Glomerular endothelial cell (primary cell): ENCODE data around the gene SAFB2. TPM values are rescaled to one million over a fixed set of nuclear protein-coding genes. Genes with fewer than 3 reads are reported as not detected.

Experiments
- DNase-seq: peaks from one replicate; pipeline ENCODE4 v3.0.0-alpha.2; 2011; ENCODE audit warnings: low read depth, low spot score; ENCODE audit errors: extremely low read depth
- total RNA-seq: library from RNA; depleted of rRNA; stranded (reverse); fragments of >200 nt; gene quantifications from 2 replicates; pipeline ENCODE4 v1.2.3, GENCODE V29; 2015

Gene SAFB2
- total RNA-seq, 1 donor from 2014 or later: 30.9 TPM

DNA sequence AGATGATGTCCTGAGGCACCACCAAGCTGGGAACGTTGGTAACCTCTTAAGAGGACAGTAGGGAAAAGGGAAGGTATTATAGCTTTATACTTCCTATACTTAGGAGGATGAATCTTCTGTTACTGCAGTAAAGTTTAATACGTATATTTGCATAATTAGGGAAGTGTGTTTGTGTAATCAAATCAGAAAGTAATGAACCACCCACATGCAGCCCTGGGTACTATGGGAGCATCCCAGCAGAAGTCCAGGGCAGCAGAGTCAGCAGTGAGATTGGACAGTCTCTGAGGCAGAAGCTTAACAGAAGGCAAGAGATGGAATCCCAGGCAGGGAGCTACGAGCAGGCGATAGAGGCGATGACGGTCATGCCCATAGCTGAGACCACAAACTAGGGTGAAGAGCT lies 12.9 kb upstream of the SAFB2 start:
- DNase-seq: no peak

DNA sequence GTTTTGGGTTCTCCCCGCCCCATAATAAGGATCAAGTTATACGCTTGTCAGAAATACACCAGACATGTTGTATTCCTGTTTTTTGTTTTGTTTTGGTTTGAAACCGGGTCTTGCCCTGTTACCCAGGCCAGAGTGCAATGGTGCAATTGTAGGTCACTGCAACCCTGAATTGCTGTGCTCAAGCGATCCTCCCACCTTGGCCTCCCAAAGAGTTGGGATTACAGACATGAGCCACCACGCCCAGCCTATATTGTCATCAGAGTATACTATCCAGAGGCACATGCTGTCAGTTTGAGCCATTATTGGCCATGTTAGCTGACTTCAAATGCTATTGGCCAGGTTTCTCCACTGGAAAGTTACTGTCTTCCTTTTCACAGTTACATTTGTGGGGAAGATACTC lies 10.1 kb upstream of the SAFB2 start:
- DNase-seq: no peak

DNA sequence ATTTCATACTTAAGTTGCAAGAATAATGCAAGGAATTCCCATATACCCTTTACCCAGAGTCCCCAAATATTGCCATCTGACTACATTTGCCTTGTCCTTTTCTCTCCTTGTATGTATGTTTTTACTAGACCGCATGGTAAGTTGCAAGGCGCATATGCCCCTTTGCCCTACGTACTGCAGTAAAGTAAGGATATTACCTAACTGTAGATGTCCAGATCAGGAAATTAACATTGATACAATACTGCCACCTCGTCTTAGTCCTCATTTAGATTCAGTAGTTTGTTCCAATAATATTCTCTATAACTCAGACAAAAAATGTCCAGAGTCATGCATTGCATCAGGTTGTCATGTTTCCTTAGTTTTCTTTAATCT lies 9.7 kb upstream of the SAFB2 start:
- DNase-seq: no peak

DNA sequence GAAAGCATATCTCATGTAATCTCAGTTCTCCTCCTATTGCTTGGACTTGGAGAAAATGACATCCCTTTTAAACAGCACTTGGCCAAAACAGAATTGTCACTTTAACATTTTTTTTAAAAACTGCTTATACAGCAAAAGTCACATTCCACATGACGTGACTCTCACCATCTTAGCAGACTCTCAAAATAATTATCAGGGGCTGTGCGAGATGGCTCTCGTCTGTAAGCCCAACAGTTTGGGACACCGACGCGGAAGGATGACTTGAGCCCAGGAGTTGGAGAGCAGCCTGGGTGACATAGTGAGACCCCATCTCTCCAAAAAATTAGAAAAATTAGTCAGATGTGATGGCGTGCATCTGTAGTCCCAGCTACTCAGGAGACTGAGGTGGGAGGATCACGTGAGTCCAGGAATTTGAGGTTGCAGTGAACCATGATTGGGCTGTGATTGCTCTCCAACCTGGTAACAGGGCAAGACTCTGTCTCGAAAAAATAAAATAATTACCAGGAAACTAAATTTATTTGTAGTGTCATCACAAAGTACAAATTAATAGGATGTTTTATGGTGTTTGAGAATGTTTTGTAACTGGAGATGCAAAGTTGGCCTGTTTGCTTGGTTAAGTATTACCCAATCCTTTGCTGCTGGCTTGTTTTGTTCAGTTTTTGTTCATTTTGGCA lies 9.1 kb upstream of the SAFB2 start:
- no peak for DNase-seq

DNA sequence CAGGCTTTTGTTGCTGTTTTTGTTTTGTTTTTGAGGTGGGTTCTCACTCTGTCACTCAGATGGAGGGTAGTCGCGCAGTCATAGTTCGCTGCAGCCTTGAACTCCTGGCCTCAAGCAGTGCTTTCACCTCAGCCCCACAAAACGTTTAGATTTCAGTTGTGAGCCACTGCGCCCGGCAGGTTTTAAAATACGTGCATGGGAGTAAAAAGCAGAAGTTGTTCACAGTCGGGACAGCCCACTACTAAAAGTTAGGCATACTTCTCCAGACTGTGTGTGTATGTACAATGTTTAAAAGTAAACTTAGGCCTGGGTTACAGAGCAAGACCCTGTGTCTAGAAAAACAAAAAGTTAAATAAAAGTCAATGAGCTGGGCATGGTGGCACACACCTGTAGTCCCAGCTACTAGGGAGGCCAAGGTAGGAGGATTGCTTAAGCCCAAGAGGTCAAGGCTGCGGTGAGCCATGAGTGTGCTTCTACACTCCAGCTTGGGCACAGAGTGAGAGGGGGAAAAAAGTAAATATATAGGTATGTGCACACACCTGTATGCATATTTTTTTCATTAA lies 6.4 kb upstream of the SAFB2 start:
- no peak for DNase-seq

DNA sequence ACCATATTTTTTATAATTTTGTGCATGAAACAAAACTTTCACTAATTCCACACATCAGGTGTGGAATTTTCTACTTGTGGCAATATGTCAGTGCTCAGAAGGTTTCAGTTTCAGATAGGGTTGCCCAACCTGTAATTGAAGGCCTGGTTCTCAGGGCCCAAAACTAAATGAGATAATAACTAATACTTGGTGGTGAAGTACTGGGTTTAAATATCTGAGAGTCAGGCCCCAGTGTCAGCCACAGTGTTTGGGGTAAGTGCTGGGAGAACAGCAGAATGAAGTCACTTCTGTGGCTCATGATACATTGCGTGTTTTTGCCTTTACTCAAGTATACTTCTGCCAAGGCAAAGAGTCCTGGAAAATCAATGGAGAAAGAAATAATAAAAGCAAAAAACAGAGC lies 5.9 kb upstream of the SAFB2 start:
- no peak for DNase-seq

DNA sequence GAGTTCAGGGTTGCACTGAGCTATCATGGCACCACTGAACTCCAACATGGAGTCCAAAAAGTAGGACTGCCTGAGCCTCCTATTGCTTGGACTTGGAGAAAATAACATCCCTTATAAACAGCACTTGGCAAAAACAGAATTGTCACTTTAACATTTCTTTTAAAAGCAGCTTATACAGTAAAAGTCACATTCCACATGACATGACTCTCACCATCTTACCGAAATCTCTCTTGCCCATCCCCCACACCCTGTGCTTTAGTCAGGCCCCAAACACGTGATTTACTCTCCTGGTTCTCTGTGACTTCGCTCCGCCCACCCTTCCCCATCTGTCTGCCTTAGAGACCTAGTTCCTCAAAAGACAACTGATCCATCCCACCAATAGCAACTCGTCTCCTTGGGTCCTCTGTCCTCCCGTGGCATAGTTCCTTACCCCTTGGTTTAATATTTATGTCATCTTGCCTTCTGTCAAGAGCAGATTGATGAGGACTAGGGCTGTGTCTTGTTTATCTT lies 4.9 kb upstream of the SAFB2 start:
- DNase-seq: no peak

DNA sequence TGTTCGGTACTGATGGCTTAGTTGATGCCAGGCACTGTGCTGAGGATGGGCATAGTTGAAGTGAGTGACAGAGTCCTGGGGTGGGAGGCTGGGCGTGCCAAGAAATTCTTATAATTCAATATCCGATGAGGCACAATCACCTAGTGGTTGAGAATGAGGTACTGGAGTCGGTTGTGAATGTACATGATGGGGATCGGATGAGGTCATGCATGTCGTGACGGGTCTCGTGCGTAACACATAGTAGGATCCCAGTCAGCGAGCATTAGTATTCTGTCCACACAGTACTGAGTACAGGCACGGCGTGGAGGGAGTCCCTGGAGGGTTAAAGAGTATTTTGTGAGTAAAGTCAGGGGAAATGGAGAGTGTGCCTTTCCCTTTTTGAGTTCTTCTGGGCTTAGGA lies 3.1 kb upstream of the SAFB2 start:
- no peak for DNase-seq

DNA sequence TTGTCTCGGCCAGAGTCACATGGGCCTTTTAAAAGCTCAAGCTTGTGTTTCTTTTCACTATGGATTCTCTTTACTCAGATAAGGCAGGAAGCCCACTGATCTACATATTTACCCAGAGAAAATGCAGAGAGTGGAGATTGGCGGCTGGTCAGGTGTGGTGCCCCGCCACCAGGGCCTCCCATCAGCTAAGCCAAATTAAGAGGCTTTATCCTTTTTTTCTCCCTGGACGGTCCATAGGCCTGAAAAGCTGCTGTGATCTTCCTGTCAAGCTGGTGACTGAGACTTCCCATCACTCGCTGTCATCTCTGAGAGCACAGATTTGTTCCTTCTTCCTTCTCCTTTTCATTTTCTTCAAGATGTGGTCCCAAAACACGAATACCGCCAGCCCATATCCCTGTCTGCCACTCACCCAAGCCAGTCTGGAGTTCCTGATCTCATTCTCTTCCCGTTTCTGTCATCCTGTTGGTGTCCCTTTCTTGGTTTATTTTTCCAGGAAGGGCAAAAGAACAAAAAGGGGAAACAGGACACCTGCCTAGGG lies 2.2 kb upstream of the SAFB2 start:
- no peak for DNase-seq

DNA sequence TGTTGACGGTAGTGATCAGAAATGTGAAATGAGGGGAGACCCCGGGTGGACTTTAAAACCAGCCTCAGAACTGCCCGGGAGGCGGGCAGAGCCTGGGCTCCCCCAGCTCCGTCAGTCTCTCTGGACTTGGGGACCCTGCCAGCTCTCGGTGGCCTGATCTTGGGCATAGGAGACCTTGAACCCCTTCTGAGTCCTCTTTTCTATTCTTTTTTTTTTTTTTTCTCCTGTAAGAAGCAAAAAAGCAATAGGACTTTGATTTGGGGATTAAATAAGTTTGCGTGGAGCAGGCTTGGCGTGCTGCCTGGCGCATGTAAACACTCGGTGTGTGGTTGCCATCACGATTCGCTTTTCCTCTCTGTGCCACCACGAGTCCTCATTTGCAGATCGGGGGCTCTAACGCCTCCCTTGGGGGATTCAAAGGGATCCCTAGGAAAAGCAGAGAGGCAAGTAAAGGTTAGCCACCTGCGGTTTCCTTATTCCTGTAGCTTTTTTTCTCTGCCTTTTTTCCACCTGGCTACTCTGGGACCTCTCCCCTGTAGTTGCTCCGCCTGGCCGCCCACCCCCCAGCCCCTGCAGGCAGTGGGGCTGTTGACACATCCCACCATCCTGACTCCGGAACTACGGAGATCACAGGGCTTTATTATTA lies 1.6 kb upstream of the SAFB2 start:
- DNase-seq: peak; percentile 3

DNA sequence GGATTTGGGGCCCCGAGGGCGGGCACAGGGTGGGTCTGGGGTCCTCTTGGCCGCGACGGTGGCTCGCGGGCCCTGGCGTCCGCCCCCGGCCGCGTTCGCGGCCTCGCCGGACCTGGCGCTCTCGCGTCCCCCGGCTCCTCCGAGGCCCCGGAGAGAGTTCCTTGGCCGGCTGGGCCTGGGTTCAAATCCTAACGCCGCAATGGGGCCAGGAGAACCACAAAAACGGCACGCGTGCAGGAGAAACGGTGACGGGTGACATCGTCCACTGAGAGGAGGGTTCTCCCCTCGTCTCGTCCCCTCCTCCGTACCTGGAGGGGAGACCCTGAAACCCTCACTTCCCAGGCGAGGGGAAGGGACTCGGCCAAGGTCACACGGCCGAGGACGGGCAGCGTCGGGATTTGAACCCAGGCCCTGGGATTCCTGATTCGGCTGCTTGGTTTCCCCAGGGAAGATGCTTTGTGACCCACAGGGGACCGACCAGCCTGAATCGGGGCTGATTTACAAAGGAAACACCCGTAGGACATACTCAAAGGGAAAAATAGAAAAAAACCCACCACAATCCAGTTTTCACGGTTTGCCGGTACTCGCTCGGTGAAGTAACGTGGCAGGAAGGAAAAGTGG lies 931 bp upstream of the SAFB2 start:
- no peak for DNase-seq

DNA sequence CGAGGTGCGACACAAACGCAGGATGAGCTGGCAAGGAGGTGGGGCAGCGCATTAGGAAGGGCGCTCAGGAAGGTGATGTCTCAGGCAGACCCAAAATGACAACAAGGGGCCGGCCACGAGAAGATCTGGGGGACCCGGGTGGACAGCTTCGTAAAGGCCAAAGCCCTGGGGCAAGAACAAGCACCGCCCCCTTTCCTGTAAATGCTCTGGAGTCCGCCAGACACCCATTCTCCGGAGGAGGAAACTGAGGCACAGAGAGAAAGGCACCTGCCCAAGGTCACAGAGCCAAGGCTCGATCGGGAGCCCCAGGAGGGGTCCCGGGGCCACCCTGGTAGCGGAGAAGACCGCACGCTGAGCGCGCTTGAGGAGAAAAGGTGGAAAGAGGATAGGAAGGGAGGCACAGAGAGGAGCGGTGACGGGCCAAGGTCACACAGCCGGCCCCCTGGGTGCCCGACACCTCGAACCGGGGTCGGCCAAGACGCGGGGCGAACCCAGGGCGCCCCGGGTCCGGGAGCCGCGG lies 571 bp downstream of the SAFB2 start:
- no peak for DNase-seq

DNA sequence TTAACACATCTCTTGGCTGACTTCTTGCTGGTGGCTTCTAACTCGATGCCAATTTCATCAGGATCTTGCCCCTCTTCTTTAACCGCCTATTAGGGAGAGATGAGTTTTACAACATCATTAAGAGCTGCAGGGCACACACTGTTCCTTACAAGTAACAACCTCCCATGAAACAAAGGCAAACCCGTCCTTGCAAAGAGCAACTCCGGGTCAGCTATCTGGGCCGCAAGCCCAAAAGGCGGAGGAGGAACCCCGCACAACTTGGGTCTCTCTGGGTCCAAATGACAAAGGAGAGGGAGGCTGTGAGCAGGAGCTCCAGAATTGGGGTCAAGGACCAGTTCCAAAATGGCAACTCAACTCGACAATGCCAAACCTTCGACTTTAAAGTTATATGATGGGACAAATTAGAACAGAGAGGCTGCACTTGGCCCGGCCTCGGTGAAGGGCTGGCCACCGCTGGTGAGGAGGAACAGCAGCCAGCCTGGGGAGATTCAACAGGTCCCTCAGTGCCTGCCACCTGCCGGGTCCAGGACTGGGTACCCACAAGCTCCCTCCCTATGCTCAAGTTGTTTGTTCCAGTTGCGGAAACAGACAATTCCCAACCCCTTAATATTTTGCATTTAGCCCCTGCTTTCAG lies 1.1 kb downstream of the SAFB2 start:
- DNase-seq: no peak

DNA sequence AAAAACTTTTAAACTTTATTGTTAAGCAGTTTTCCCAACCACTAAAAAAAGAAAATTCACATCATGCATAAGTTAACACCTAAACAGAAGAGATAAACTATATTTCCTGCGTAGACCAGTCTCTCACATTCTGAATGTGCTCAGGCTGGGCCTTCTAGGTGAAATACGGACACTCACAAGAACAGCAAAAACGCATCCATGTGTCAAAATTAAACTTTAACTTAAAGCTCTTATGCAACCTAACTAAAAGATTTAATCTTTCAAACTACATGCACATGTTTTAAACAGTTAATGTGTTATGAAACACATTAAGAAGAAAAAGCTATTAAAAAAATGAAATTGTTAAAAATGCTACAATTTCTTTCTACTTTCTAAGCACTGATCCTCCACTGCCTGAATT lies 2.6 kb downstream of the SAFB2 start:
- no peak for DNase-seq

DNA sequence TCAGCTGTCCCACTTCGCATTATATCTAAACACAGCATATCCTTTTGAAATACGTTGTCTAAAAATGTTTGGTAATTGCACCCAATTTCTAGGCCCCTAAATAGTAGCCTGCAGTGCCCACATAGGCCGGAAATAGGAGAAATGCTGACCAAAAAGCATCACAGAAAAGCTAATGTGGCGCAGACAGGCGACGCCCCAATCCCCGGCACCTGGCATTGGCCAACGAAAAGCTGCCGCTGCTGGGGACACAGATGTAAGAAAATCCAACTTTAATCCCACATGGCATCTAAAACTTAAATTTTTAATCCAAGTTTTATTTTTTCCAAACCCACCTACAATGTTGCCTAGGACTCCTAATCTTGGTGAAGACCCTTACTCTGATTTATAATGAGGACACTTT lies 4.0 kb downstream of the SAFB2 start:
- DNase-seq: no peak

DNA sequence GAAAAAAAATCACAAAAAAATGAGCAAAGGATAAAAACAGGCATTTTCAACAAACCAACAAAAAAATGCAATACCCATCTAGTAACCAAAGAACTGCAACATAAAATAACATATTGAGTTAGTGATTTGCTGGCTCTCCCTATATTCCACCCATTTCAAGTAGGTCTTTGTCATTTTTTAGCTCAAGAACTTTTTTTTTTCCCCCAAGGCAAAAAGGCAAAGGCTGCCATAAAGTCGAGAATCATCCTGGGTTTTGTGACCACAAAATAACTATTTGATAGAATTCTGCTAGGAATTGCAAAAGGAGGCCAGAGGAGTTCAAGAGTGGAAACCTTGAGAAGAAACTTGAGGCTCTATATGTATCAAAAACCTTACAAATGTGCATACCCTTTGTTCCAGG lies 5.5 kb downstream of the SAFB2 start:
- no peak for DNase-seq

DNA sequence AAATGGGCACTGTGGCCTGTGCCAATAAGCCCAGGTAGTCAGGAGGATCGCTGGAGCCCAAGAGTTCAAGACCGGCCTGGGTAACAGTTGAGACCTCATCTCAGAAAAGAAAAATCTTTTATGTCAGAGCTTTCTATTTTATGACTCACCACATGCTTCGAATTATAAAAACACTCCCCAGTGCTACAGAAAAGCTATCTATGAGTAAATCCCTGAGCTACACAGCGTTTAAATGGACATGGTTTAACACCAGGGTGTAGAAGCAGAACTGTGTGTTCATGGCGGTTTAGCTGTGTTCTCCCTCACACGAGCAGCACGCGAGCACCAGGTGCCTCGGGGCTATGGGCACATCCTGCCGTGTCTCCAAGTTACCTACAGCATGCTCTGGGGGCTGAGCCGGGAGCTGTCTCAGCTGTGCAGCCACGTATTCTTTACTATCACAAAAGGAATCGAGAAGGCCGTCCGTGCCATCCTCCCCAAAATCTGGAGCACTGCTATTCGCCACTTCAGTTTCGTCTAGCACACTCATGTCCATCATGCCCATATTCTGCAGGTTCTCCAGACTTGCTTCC lies 6.7 kb downstream of the SAFB2 start:
- no peak for DNase-seq

DNA sequence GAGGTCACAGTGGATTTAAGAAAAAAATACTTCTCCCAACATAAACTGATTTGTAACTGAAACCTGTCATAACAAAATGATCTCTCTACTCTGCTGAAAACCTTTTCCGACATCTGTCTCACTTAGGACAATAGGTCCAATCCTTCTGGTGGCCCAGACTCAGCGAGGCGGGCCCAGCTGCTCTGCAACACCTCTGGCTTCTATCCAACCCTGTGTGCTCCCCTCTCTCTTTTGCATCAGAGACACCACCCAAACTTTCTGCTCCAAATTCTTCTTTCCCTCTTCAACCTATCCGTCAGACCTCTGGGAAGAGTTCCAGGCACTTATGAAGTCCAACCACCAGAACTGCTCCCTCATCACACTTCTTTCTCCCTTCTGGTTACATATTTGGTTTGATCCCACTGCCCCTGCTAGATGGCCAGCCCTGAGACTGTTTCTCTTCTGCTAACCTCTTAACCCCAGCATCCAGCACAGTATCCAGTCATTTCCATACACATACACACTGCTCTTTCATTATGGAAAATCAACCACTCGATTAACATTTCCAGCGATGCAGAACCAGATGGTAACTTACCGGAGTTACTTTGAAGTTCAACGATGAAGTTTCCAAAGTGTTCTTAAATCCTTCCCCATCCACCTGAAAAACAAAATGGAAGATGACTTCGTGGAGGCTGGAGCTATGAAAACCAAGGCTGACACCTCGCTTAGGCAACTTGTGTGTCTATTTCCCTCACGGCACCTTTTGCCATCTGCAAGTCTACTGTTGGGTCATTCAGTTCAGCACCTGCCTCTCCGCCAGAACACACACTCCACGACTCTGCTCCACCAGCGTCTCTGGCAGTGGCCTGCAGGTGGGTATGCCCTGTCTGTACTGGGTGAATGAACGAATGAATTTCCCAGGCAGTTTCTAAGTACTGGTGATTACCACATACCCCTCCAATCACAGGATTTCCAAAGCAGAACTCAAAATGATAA lies 9.4 kb downstream of the SAFB2 start:
- DNase-seq: no peak

DNA sequence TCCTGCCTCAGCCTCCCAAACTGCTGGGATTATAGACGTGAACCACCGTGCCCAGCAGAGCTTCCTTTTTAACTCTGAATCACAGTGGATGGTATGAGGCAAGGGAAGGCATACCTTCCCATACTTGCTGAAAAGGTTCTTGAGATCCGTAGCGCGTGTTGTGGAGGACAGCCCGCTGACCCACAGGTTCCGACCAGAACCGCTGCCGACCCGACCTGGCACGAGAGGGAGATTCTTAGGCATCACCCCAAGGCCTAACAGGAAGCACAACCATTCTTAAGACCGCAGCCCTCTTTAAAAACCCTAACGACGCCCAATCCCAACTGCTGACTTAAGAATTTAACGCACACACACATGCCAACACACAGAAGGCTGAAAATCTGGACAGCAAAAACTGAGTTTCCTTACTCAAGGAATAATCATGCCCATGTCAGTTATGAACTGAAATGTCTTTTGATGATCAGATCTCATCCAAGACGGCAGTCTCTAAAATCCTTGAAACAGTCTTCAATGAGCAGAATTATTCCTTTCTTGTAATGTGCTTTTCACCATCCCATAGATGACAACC lies 12.6 kb downstream of the SAFB2 start:
- no peak for DNase-seq
